Stimulated activated CD4-positive, alpha-beta T cell treated with anti-CD3 and anti-CD28 coated beads, Interleukin-15, amount 100 ng/mL, for 48 hours (primary cell): ENCODE data around the gene VIPR2.

Experiments
- DNase-seq, 2 donors: peaks; one replicate each; pipeline ENCODE4 v3.0.0-alpha.2; 2020; ENCODE audit warnings: low read depth in 2 of 2

The VIPR2 gene

GRCh38 chr7:159025161-159025779 lies 119.4 kb downstream of the VIPR2 start:
- no peak for DNase-seq

- DNase-seq, result no peak
These were observed 120.3 kb downstream of the VIPR2 start for GRCh38 chr7:159024280-159024951.

GRCh38 chr7:159023746-159024145 lies 120.9 kb downstream of the VIPR2 start:
- DNase-seq, result no peak

- no peak for DNase-seq
These were observed 121.5 kb downstream of the VIPR2 start for GRCh38 chr7:159023206-159023605.

- DNase-seq, result no peak
These were observed 122.3 kb downstream of the VIPR2 start for GRCh38 chr7:159022238-159022993.

- DNase-seq, result no peak
These were observed 123.7 kb downstream of the VIPR2 start for GRCh38 chr7:159020987-159021386.

- DNase-seq, result no peak
These were observed 125.6 kb downstream of the VIPR2 start for GRCh38 chr7:159019111-159019510.

- peak in 1 of 2 donors; percentile 17 for DNase-seq
These were observed 126.9 kb downstream of the VIPR2 start for GRCh38 chr7:159017741-159018140.

- no peak for DNase-seq
These were observed 127.5 kb downstream of the VIPR2 start for GRCh38 chr7:159017210-159017609.

- DNase-seq, result no peak
These were observed 128.1 kb downstream of the VIPR2 start for GRCh38 chr7:159016591-159016990.

GRCh38 chr7:159015454-159016410 lies 128.9 kb downstream of the VIPR2 start:
- no peak for DNase-seq

GRCh38 chr7:159015081-159015453 lies 129.6 kb downstream of the VIPR2 start:
- DNase-seq, result no peak

- DNase-seq, result no peak
These were observed 130.2 kb downstream of the VIPR2 start for GRCh38 chr7:159014297-159015062.

- DNase-seq, result no peak
These were observed 130.8 kb downstream of the VIPR2 start for GRCh38 chr7:159013825-159014289.

GRCh38 chr7:159013181-159013690 lies 131.4 kb downstream of the VIPR2 start:
- DNase-seq, result no peak

- DNase-seq, result no peak
These were observed 132.2 kb downstream of the VIPR2 start for GRCh38 chr7:159012353-159013069.

GRCh38 chr7:159011722-159012022 lies 133.0 kb downstream of the VIPR2 start:
- DNase-seq, result no peak

- DNase-seq, result no peak
These were observed 133.5 kb downstream of the VIPR2 start for GRCh38 chr7:159010937-159011721.

- no peak for DNase-seq
These were observed 134.3 kb downstream of the VIPR2 start for GRCh38 chr7:159010411-159010810.
